IMR-90 (cell line): ENCODE measurements around the gene GNG12. TPM values are rescaled to one million over a fixed set of nuclear protein-coding genes. Genes with fewer than 3 reads are reported as not detected.

Source experiments
- ATAC-seq: fragments of 200-7000 bp; cut with Tn5 transposase; 2 replicates; pipeline ENCODE4 v1.9.1; 2020; ENCODE audit warnings: low read depth, mild to moderate bottlenecking, moderate library complexity
- BruUV-seq: library from RNA; stranded (reverse); fragments of 400-500 nt; replicated peaks from 2 replicates; lab custom pipeline; 2021; lab: Mats Ljungman, UMichigan
- CTCF ChIA-PET: fragments of 300-600 bp; formaldehyde crosslinking; extraction: SDS; loops from one replicate; lab custom pipeline; 2021; ENCODE audit warnings: antibody characterized with exemption; lab: Yijun Ruan, JAX
- POLR2A ChIA-PET: fragments of 300-600 bp; sonication (Branson Sonifier 250); formaldehyde crosslinking; loops from one replicate; lab custom pipeline; 2022; ENCODE audit warnings: antibody characterized with exemption; ENCODE audit not compliant: unreplicated experiment; lab: Charles Lee
- DNase-seq: peaks from one replicate; pipeline ENCODE4 v3.0.0; 2013
- H2AFZ ChIP-seq: replicated peaks from 2 replicates; pipeline ENCODE3; 2013; ENCODE audit warnings: low read length, mild to moderate bottlenecking; ENCODE audit not compliant: poor library complexity
- H2AK5ac ChIP-seq: 2 replicates; pipeline ENCODE4 v1.6.1; 2013; ENCODE audit warnings: low read depth, low read length, inconsistent platforms
- H2AK9ac ChIP-seq: replicated peaks from 2 replicates; pipeline ENCODE3; 2013; ENCODE audit warnings: mild to moderate bottlenecking, low read depth, low read length, moderate library complexity; ENCODE audit not compliant: poor library complexity
- H2BK120ac ChIP-seq: 2 replicates; pipeline ENCODE4 v1.6.1; 2013; ENCODE audit warnings: low read depth, low read length, inconsistent platforms
- H2BK15ac ChIP-seq: 3 replicates; pipeline ENCODE4 v1.6.1; 2013; ENCODE audit warnings: low read depth, low read length, inconsistent platforms
- H2BK20ac ChIP-seq: 2 replicates; pipeline ENCODE4 v1.6.1; 2013; ENCODE audit warnings: low read depth, mild to moderate bottlenecking, inconsistent platforms, low read length, moderate library complexity
- H2BK5ac ChIP-seq: 2 replicates; pipeline ENCODE4 v1.6.1; 2013; ENCODE audit warnings: mild to moderate bottlenecking, low read depth, low read length, inconsistent platforms; ENCODE audit not compliant: poor library complexity, severe bottlenecking
- H3K14ac ChIP-seq: replicated peaks from 2 replicates; pipeline ENCODE4 v1.6.1; 2013; ENCODE audit warnings: low read depth, low read length, inconsistent platforms
- H3K18ac ChIP-seq: 2 replicates; pipeline ENCODE4 v1.6.1; 2013; ENCODE audit warnings: low read depth, low read length, control low read depth
- H3K23ac ChIP-seq: 2 replicates; pipeline ENCODE4 v1.6.1; 2013; ENCODE audit warnings: low read depth, low read length, inconsistent platforms
- H3K27ac ChIP-seq: 2 replicates; pipeline ENCODE4 v1.5.1; 2013; ENCODE audit warnings: mild to moderate bottlenecking, control low read depth, low read length; ENCODE audit not compliant: insufficient read depth
- H3K27me3 ChIP-seq: 2 replicates; pipeline ENCODE4 v1.6.1; 2013; ENCODE audit warnings: low read length; ENCODE audit not compliant: control insufficient read depth, insufficient read depth
- H3K36me3 ChIP-seq: 2 replicates; pipeline ENCODE4 v1.6.1; 2013; ENCODE audit warnings: low read length, mixed read lengths; ENCODE audit not compliant: control insufficient read depth, insufficient read depth
- H3K4ac ChIP-seq: 2 replicates; pipeline ENCODE4 v1.6.1; 2013; ENCODE audit warnings: low read depth, low read length, inconsistent platforms
- H3K4me1 ChIP-seq: 2 replicates; pipeline ENCODE4 v1.6.1; 2013; ENCODE audit warnings: low read length, mixed read lengths; ENCODE audit not compliant: control insufficient read depth, insufficient read depth
- H3K4me2 ChIP-seq: 2 replicates; pipeline ENCODE4 v1.6.1; 2013; ENCODE audit warnings: low read depth, mild to moderate bottlenecking, control low read depth, low read length, moderate library complexity
- H3K4me3 ChIP-seq: 2 replicates; pipeline ENCODE4 v1.5.1; 2013; ENCODE audit warnings: low read depth, mild to moderate bottlenecking, control low read depth, low read length, moderate library complexity; ENCODE audit not compliant: insufficient read depth
- H3K56ac ChIP-seq: 2 replicates; pipeline ENCODE4 v1.6.1; 2013; ENCODE audit warnings: low read length, inconsistent platforms; ENCODE audit not compliant: insufficient read depth; ENCODE audit errors: extremely low read depth
- H3K79me1 ChIP-seq, 2 experiments: 2 replicates each; pipeline ENCODE4 v1.6.1; 2013; ENCODE audit warnings: low read length in 2 of 2, inconsistent platforms in 1 of 2, low read depth in 1 of 2
- H3K9ac ChIP-seq: 2 replicates; pipeline ENCODE4 v1.6.1; 2013; ENCODE audit warnings: low read depth, low read length, control low read depth
- H3K9me1 ChIP-seq: 2 replicates; pipeline ENCODE4 v1.6.1; 2013; ENCODE audit warnings: low read length, inconsistent platforms; ENCODE audit not compliant: insufficient read depth
- H3K9me3 ChIP-seq: 2 replicates; pipeline ENCODE4 v1.6.1; 2013; ENCODE audit warnings: low read length; ENCODE audit not compliant: control insufficient read depth, insufficient read depth
- H4K20me1 ChIP-seq: 2 replicates; pipeline ENCODE4 v1.6.1; 2013; ENCODE audit warnings: low read length, inconsistent platforms; ENCODE audit not compliant: insufficient read depth
- H4K5ac ChIP-seq: 2 replicates; pipeline ENCODE4 v1.6.1; 2013; ENCODE audit warnings: mild to moderate bottlenecking, low read depth, low read length, control low read depth
- H4K8ac ChIP-seq, 2 experiments: 2 replicates each; pipeline ENCODE4 v1.6.1; 2013; ENCODE audit warnings: low read depth in 2 of 2, low read length in 2 of 2, control low read depth in 1 of 2, inconsistent platforms in 1 of 2
- H4K91ac ChIP-seq: 2 replicates; pipeline ENCODE4 v1.6.1; 2013; ENCODE audit warnings: low read depth, low read length, inconsistent platforms; ENCODE audit not compliant: insufficient read depth
- CEBPB ChIP-seq: IDR thresholded peaks from 2 replicates; pipeline ENCODE4 v1.6.1; 2012; ENCODE audit warnings: low read depth, low read length, improper control_type of control experiment
- CTCF ChIP-seq: conservative IDR thresholded peaks from 2 replicates; pipeline ENCODE4 v1.5.1; 2012; ENCODE audit warnings: mild to moderate bottlenecking, low read depth, low read length, improper control_type of control experiment
- ELK1 ChIP-seq: fragments of 150-350 bp; IDR thresholded peaks from 2 replicates; pipeline ENCODE4 v1.6.1; 2016; ENCODE audit warnings: low read depth, mild to moderate bottlenecking, low read length, moderate library complexity, borderline replicate concordance
- FOS ChIP-seq: fragments of 150-350 bp; IDR thresholded peaks from 2 replicates; pipeline ENCODE4 v1.6.1; 2016; ENCODE audit warnings: low read depth, low read length
- MAFK ChIP-seq: IDR thresholded peaks from 2 replicates; pipeline ENCODE4 v1.6.1; 2012; ENCODE audit warnings: low read depth, low read length, improper control_type of control experiment
- MAZ ChIP-seq: IDR thresholded peaks from 2 replicates; pipeline ENCODE4 v1.6.1; 2012; ENCODE audit warnings: low read depth, mild to moderate bottlenecking, low read length, improper control_type of control experiment, moderate library complexity, borderline replicate concordance
- POLR2A ChIP-seq: IDR thresholded peaks from 2 replicates; pipeline ENCODE4 v1.6.1; 2012; ENCODE audit warnings: mild to moderate bottlenecking, low read depth, low read length
- WGBS, 2 experiments: methylation state at CpG; one replicate each; pipeline versions ENCODE4 v1.1.5 to v1.1.7; 2013; ENCODE audit warnings: missing lambda C conversion rate in 2 of 2; ENCODE audit not compliant: insufficient read length in 1 of 2; ENCODE audit errors: extremely low coverage in 2 of 2; 5-methylcytosine and 5-hydroxymethylcytosine counted together
- dilution Hi-C: fragments of 300-500 bp; cut with HindIII; formaldehyde crosslinking; loops from one replicate; pipeline ENCODE4 v1.14.3; 2018; ENCODE audit warnings: low sequenced_read_pairs; ENCODE audit not compliant: unreplicated experiment
- in situ Hi-C: fragments of 300-500 bp; cut with MboI; formaldehyde crosslinking; loops from 3 replicates; pipeline ENCODE4 v1.14.3; 2019; ENCODE audit warnings: low sequenced_read_pairs, inconsistent platforms, mixed read lengths
- intact Hi-C: fragments of 100-400 bp; cut with micrococcal nuclease; formaldehyde crosslinking; loops from 2 replicates; pipeline ENCODE4 v1.10.0; 2022
- polyA plus RNA-seq, 3 experiments: library from polyadenylated mRNA; depleted of rRNA; stranded (reverse); fragments of >200 nt; gene quantifications; 2 replicates each; pipeline ENCODE4 v1.2.3, GENCODE V29; 2012; ENCODE audit warnings: low replicate concordance in 1 of 3
- total RNA-seq: library from RNA; depleted of rRNA; stranded (reverse); fragments of >200 nt; gene quantifications from 2 replicates; pipeline ENCODE4 v1.2.3, GENCODE V29; 2012

Gene GNG12
- total and polyA plus RNA-seq, 2 of the 4 experiments (the other 2 are of a cell fraction): 92.3 to 132 TPM

GRCh38 chr1:67839826-67840225, 6.6 kb upstream of the GNG12 start:
- Histone ChIP-seq H3K27ac (peak overlapping the region; percentile 38; the same call in 1 of the 2 replicates), H2BK120ac (peak overlapping the region; percentile 87), H4K8ac (peak overlapping the region; percentile 9 to 74; a peak in 3 of 4 replicates), H3K79me1 (0 out of 4 replicates have a peak, but pooled peaks cover 0 to 3% of the 10 kb centered on the region in 2 experiments), H3K23ac (no peak overlapping the region), H3K4ac (peak overlapping the region; percentile 73), H2AFZ (no peak overlapping the region), H3K4me1 (peaks cover 10% of the 10 kb centered on the region), H3K56ac (peak overlapping the region; percentile 11; the same call in 1 of the 2 replicates), H3K18ac (peak overlapping the region; percentile 80), H3K14ac (peak overlapping the region; percentile 71), H3K9me1 (peaks cover 4% of the 10 kb centered on the region), H4K20me1 (no peaks in the 10 kb centered on the region), H3K9me3 (no peaks in the 10 kb centered on the region), H2BK15ac (peak overlapping the region; percentile 71; the same call in 2 of the 3 replicates), H2AK5ac (peak overlapping the region; percentile 55; the same call in 1 of the 2 replicates), H2AK9ac (peak overlapping the region; percentile 68), H3K27me3 (no peaks in the 10 kb centered on the region), H3K36me3 (no peaks in the 10 kb centered on the region), H4K91ac (peak overlapping the region; percentile 61; the same call in 1 of the 2 replicates), H2BK20ac (peak overlapping the region; percentile 76), H3K9ac (no peak overlapping the region), H4K5ac (peak overlapping the region; percentile 30), H3K4me2 (no peak overlapping the region), H3K4me3 (no peak overlapping the region), H2BK5ac (peak overlapping the region; percentile 95)
- DNase-seq: no peak
- ChIA-PET CTCF (interaction anchor here (0.9 to 1.3 kb wide), 2 partner anchors 73 to 80 kb away, joined by 3 read pairs; no protein-coding TSS in a partner anchor), POLR2A (no interaction called here)
- intact Hi-C loops (no loop called here), dilution Hi-C loops (no loop called here), in situ Hi-C loops (loop anchor here (5.0 to 10.0 kb wide), 2 partner anchors 73 to 305 kb away; no protein-coding TSS in a partner anchor)
- TF ChIP-seq CEBPB (no peak), ELK1 (no peak), POLR2A (no peak), CTCF (no peak), MAFK (no peak), MAZ (no peak), FOS (no peak)
- no CpG with 5 or more reads among the region's 2 CpGs for WGBS, 2 experiments
- ATAC-seq: no peak
- no TSS peak for BruUV-seq
